Measurements from ENCODE around the gene AAMDC.
"Not testable (repeated sequence)": the region's sequence is repeated elsewhere in the genome, so short reads cannot be mapped to it uniquely, and the experiment has no call there.

AAMDC gene

GRCh38 chr11:77851503-77851902 lies 30.6 kb downstream of the AAMDC start:
- Histone ChIP-seq H3K9me3 (ENCODE audit: severe bottlenecking) (peaks cover 10% of the 10 kb centered on the region), H3K4me3 (ENCODE audit: severe bottlenecking) (no peak overlapping the region), H3K36me3 (ENCODE audit: low read depth) (0 out of 2 replicates have a peak, but pooled peaks cover 3% of the 10 kb centered on the region), H3K27me3 (ENCODE audit: insufficient read depth, poor library complexity, severe bottlenecking) (no peaks in the 10 kb centered on the region), H3K4me1 (ENCODE audit: insufficient read depth, poor library complexity, severe bottlenecking) (no peaks in the 10 kb centered on the region), H3K27ac (ENCODE audit: poor library complexity, severe bottlenecking) (no peak overlapping the region)
- ATAC-seq (ENCODE audit: low read depth) (no peak), DNase-seq (ENCODE audit: low spot score) (no peak)
- TF ChIP-seq, protein P1, sequence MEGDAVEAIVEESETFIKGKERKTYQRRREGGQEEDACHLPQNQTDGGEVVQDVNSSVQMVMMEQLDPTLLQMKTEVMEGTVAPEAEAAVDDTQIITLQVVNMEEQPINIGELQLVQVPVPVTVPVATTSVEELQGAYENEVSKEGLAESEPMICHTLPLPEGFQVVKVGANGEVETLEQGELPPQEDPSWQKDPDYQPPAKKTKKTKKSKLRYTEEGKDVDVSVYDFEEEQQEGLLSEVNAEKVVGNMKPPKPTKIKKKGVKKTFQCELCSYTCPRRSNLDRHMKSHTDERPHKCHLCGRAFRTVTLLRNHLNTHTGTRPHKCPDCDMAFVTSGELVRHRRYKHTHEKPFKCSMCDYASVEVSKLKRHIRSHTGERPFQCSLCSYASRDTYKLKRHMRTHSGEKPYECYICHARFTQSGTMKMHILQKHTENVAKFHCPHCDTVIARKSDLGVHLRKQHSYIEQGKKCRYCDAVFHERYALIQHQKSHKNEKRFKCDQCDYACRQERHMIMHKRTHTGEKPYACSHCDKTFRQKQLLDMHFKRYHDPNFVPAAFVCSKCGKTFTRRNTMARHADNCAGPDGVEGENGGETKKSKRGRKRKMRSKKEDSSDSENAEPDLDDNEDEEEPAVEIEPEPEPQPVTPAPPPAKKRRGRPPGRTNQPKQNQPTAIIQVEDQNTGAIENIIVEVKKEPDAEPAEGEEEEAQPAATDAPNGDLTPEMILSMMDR (IDR thresholded peaks at IDR 0.05; ENCODE audit: poor library complexity, severe bottlenecking): no peak

- Histone ChIP-seq H3K4me1 (ENCODE audit: insufficient read depth, poor library complexity, severe bottlenecking) (no peaks in the 10 kb centered on the region), H3K27me3 (ENCODE audit: insufficient read depth, poor library complexity, severe bottlenecking) (no peaks in the 10 kb centered on the region), H3K36me3 (ENCODE audit: low read depth) (0 out of 2 replicates have a peak, but pooled peaks cover 3% of the 10 kb centered on the region), H3K9me3 (ENCODE audit: severe bottlenecking) (peaks cover 10% of the 10 kb centered on the region), H3K4me3 (ENCODE audit: severe bottlenecking) (no peak overlapping the region), H3K27ac (ENCODE audit: poor library complexity, severe bottlenecking) (no peak overlapping the region)
- TF ChIP-seq, protein P1 (IDR thresholded peaks at IDR 0.05; ENCODE audit: poor library complexity, severe bottlenecking): no peak
- DNase-seq (ENCODE audit: low spot score) (no peak), ATAC-seq (ENCODE audit: low read depth) (no peak)
Observed at GRCh38 chr11:77854838-77855237, 33.9 kb downstream of the AAMDC start.

- ATAC-seq (ENCODE audit: low read depth); H3K4me1 ChIP-seq (ENCODE audit: insufficient read depth, poor library complexity, severe bottlenecking); H3K27me3 ChIP-seq (ENCODE audit: insufficient read depth, poor library complexity, severe bottlenecking); H3K9me3 ChIP-seq (ENCODE audit: severe bottlenecking); DNase-seq (ENCODE audit: low spot score); H3K27ac ChIP-seq (ENCODE audit: poor library complexity, severe bottlenecking); H3K36me3 ChIP-seq (ENCODE audit: low read depth); H3K4me3 ChIP-seq (ENCODE audit: severe bottlenecking): not testable (repeated sequence)
Observed at GRCh38 chr11:77857906-77858457, 37.0 kb downstream of the AAMDC start.

GRCh38 chr11:77861444-77861843 lies 40.5 kb downstream of the AAMDC start:
- not testable (repeated sequence) for H3K4me1 ChIP-seq (ENCODE audit: insufficient read depth, poor library complexity, severe bottlenecking); ATAC-seq (ENCODE audit: low read depth)

GRCh38 chr11:77865805-77866204 lies 44.9 kb downstream of the AAMDC start:
- Histone ChIP-seq H3K27me3 (ENCODE audit: insufficient read depth, poor library complexity, severe bottlenecking) (no peaks in the 10 kb centered on the region), H3K4me3 (ENCODE audit: severe bottlenecking) (no peak overlapping the region), H3K9me3 (ENCODE audit: severe bottlenecking) (no peaks in the 10 kb centered on the region), H3K4me1 (ENCODE audit: insufficient read depth, poor library complexity, severe bottlenecking) (no peaks in the 10 kb centered on the region), H3K27ac (ENCODE audit: poor library complexity, severe bottlenecking) (no peak overlapping the region), H3K36me3 (ENCODE audit: low read depth) (no peaks in the 10 kb centered on the region)
- TF ChIP-seq, protein P1 (IDR thresholded peaks at IDR 0.05; ENCODE audit: poor library complexity, severe bottlenecking): no peak
- DNase-seq (ENCODE audit: low spot score) (no peak), ATAC-seq (ENCODE audit: low read depth) (no peak)

More at GRCh38 chr11:77861444-77861843, 40.5 kb downstream of the AAMDC start:
- H3K36me3 ChIP-seq (ENCODE audit: low read depth); H3K9me3 ChIP-seq (ENCODE audit: severe bottlenecking); H3K27ac ChIP-seq (ENCODE audit: poor library complexity, severe bottlenecking); H3K27me3 ChIP-seq (ENCODE audit: insufficient read depth, poor library complexity, severe bottlenecking); H3K4me3 ChIP-seq (ENCODE audit: severe bottlenecking); DNase-seq (ENCODE audit: low spot score): not testable (repeated sequence)

DNA sequence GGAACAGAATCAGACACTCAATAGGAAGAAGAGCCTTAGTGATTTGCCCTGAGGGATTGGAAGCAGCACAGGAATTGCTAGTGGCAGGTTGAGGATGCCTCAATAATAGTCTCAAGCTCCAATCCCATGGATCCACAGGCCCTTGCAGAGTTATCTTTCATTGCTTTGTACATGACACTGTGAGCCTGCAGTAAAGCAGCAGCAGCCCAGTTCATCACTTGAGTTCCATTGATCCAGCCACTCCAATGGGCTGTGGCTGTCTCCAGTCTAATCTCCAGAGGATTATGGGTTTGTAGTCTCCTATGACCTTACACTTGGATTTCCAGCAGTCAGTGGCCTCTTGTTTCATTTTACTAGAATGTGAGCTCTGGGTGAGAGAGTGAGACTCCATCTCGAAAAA lies 45.4 kb downstream of the AAMDC start:
- Histone ChIP-seq H3K36me3 (ENCODE audit: low read depth) (no peaks in the 10 kb centered on the region), H3K27me3 (ENCODE audit: insufficient read depth, poor library complexity, severe bottlenecking) (no peaks in the 10 kb centered on the region), H3K4me1 (ENCODE audit: insufficient read depth, poor library complexity, severe bottlenecking) (no peaks in the 10 kb centered on the region), H3K27ac (ENCODE audit: poor library complexity, severe bottlenecking) (no peak overlapping the region), H3K4me3 (ENCODE audit: severe bottlenecking) (no peak overlapping the region), H3K9me3 (ENCODE audit: severe bottlenecking) (no peaks in the 10 kb centered on the region)
- DNase-seq (ENCODE audit: low spot score) (no peak), ATAC-seq (ENCODE audit: low read depth) (no peak)
- TF ChIP-seq, protein P1 (IDR thresholded peaks at IDR 0.05; ENCODE audit: poor library complexity, severe bottlenecking): no peak

Measured in RWPE2 (cell line).